HTR-8/SVneo (cell line): ENCODE results near the gene TAF6.
A peak's percentile ranks its signal among the peaks of the same experiment; 100 is the strongest.
"Not testable (repeated sequence)": the region's sequence is repeated elsewhere in the genome, so short reads cannot be mapped to it uniquely, and the experiment has no call there.

ENCODE experiments used
- DNase-seq: peaks from one replicate; pipeline ENCODE4 v3.0.0; 2011; ENCODE audit warnings: low spot score, mixed read lengths; ENCODE audit not compliant: insufficient read length
- FAIRE-seq: peaks from 2 replicates; lab custom pipeline; 2011; peaks lifted over from hg19 to GRCh38; lab: Jason Lieb, UNC

The TAF6 gene

GRCh38 chr7:100152937-100153666 lies 33.9 kb upstream of the TAF6 start:
- no peak for DNase-seq
- FAIRE-seq: no peak

- no peak for FAIRE-seq
- no peak for DNase-seq
Observed at GRCh38 chr7:100152404-100152803, 33.2 kb upstream of the TAF6 start.

GRCh38 chr7:100148559-100149328 lies 29.6 kb upstream of the TAF6 start, which contains the start of gene LAMTOR4:
LAMTOR4 (plus strand) TSS chr7:100148918; CDS start chr7:100148973, 55 bp downstream.
- peak; percentile 97 for FAIRE-seq

GRCh38 chr7:100148225-100148558 lies 29.0 kb upstream of the TAF6 start:
- no peak for FAIRE-seq
- no peak for DNase-seq

More at GRCh38 chr7:100148559-100149328, 29.6 kb upstream of the TAF6 start, which contains the start of gene LAMTOR4:
- peak; percentile 94 for DNase-seq

- FAIRE-seq (no peak), DNase-seq (no peak)
Observed at GRCh38 chr7:100147278-100147677, 28.1 kb upstream of the TAF6 start.

- FAIRE-seq, DNase-seq: not testable (repeated sequence)
Observed at GRCh38 chr7:100146350-100146749, 27.2 kb upstream of the TAF6 start.

- DNase-seq: no peak
- no peak for FAIRE-seq
Observed at GRCh38 chr7:100142461-100142860, 23.3 kb upstream of the TAF6 start.

- no peak for DNase-seq
- FAIRE-seq: no peak
Observed at GRCh38 chr7:100141555-100141949, 22.4 kb upstream of the TAF6 start.

- DNase-seq: no peak
- no peak for FAIRE-seq
Observed at GRCh38 chr7:100137851-100138760, 18.9 kb upstream of the TAF6 start.

- FAIRE-seq: no peak
Observed at GRCh38 chr7:100132697-100133151, 13.6 kb upstream of the TAF6 start.

GRCh38 chr7:100132126-100132525 lies 13.0 kb upstream of the TAF6 start:
- FAIRE-seq (no peak), DNase-seq (no peak)

More at GRCh38 chr7:100132697-100133151, 13.6 kb upstream of the TAF6 start:
- peak; percentile 74 for DNase-seq

GRCh38 chr7:100130608-100131453 lies 11.7 kb upstream of the TAF6 start:
- FAIRE-seq: no peak
- peak; percentile 71 for DNase-seq

GRCh38 chr7:100130220-100130607 lies 11.1 kb upstream of the TAF6 start:
- not testable (repeated sequence) for FAIRE-seq

GRCh38 chr7:100128637-100128963 lies 9.4 kb upstream of the TAF6 start:
- FAIRE-seq (no peak), DNase-seq (no peak)

More at GRCh38 chr7:100130220-100130607, 11.1 kb upstream of the TAF6 start:
- not testable (repeated sequence) for DNase-seq

- DNase-seq: peak; percentile 15
- FAIRE-seq: no peak
Observed at GRCh38 chr7:100127866-100128636, 8.9 kb upstream of the TAF6 start.

GRCh38 chr7:100126931-100127865 lies 8.0 kb upstream of the TAF6 start, which contains the start of gene MBLAC1:
MBLAC1 (plus strand) TSS chr7:100126967; CDS start chr7:100127396, 429 bp downstream.
- FAIRE-seq (no peak), DNase-seq (peak; percentile 75)

GRCh38 chr7:100126239-100126930 lies 7.2 kb upstream of the TAF6 start:
- FAIRE-seq: no peak
- no peak for DNase-seq
